Panc1 (cell line): ENCODE results near the gene SLCO2B1.

Experiments used
- CTCF ChIP-seq: fragments of 450-650 bp; IDR thresholded peaks from 2 replicates; pipeline ENCODE4 v1.5.1; 2017; ENCODE audit warnings: mild to moderate bottlenecking
- POLR2AphosphoS5 ChIP-seq: IDR thresholded peaks from 2 replicates; pipeline ENCODE4 v1.6.1; 2012; ENCODE audit warnings: mild to moderate bottlenecking, low read depth, low read length, moderate library complexity

DNA sequence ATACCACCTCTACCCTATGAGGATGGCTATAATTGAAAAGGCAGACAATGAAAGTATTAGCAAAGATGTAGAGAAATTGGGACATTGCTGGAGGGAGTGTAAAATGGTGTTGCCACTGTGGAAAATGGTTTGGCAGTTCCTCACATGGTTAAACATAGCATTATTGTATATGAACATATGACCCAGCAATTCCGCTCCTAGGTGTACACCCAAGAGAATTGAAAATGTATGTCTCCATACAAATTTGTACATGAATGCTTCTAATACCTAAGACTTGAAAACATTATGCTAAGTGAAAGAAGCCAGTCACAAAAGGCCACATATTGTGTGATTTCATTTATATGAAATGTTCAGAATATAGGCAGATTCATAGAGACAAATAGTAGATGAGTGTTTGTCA, 10.0 kb downstream of the SLCO2B1 start:
- no peak for TF ChIP-seq CTCF
- no peak for TF ChIP-seq POLR2AphosphoS5
